ENCODE measurements around the gene NTM. TPM values are rescaled to one million over a fixed set of nuclear protein-coding genes. Genes with fewer than 3 reads are reported as not detected.

Gene NTM
- total and polyA plus RNA-seq, 2 donors (not counting 1 experiment from before 2014, with no cell fraction given): 12.3 to 28.6 TPM

DNA sequence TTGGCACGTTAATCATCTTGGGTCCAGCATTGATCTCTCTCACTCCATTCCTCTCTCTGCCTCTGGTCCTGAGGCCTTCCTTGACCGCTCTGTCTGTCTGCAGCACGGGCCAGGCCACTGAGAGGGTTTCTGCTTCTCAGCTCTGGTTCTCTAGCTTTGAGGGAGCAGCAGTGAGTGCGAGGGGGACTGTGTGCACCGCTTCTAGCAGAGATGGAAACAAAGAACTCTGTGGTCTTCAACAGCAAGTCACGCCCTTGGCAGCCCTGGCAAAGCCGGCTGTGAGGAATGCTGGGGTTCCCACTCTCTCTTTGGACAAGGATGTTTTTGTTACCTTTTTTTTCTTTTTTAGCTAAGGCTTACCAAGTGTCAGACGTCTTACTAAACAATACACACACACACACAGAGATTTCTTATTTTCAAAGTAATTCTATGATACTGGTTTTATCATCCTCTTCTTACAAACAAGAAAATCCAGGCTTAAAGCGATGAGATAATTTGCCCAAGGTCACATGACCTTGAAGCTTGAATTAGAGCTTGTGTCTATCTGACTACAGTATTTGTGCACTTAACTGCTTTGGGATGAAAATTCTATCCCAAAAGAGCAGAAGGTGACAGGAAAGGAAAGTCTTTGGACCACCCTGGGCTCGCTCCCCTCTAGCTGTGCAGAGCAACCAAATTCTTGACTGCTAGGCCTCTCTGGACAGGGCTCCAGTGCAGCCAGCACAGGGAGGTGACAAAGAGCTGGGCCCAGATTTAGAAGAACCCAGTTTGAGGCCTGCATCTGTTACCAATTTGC, 293.2 kb downstream of the NTM start:
- H3K36me3 ChIP-seq (ENCODE audit: control insufficient read depth, insufficient read depth, low read length): no peaks in the 10 kb centered on the region
- no peak overlapping the region for H3K27ac ChIP-seq (ENCODE audit: insufficient read depth, low read length)
- H3K4me1 ChIP-seq (ENCODE audit: control insufficient read depth, extremely low read depth, insufficient read depth, low read length): no peaks in the 10 kb centered on the region
- no peaks in the 10 kb centered on the region for H4K20me1 ChIP-seq (ENCODE audit: control insufficient read depth, extremely low read depth, insufficient read depth, low read length)
- no peak overlapping the region for H3K4me2 ChIP-seq (ENCODE audit: extremely low read depth, insufficient read depth, low read length)
- no peaks in the 10 kb centered on the region for H3K27me3 ChIP-seq (ENCODE audit: control insufficient read depth, insufficient read depth, low read length)
- H2AFZ ChIP-seq (ENCODE audit: low read length): no peak overlapping the region
- no peak for TF ChIP-seq EZH2 (IDR thresholded peaks at IDR 0.05; ENCODE audit: low read length, missing control alignments)
- TF ChIP-seq, protein P1, sequence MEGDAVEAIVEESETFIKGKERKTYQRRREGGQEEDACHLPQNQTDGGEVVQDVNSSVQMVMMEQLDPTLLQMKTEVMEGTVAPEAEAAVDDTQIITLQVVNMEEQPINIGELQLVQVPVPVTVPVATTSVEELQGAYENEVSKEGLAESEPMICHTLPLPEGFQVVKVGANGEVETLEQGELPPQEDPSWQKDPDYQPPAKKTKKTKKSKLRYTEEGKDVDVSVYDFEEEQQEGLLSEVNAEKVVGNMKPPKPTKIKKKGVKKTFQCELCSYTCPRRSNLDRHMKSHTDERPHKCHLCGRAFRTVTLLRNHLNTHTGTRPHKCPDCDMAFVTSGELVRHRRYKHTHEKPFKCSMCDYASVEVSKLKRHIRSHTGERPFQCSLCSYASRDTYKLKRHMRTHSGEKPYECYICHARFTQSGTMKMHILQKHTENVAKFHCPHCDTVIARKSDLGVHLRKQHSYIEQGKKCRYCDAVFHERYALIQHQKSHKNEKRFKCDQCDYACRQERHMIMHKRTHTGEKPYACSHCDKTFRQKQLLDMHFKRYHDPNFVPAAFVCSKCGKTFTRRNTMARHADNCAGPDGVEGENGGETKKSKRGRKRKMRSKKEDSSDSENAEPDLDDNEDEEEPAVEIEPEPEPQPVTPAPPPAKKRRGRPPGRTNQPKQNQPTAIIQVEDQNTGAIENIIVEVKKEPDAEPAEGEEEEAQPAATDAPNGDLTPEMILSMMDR (conservative IDR thresholded peaks at IDR 0.05 in 1 of 2, IDR thresholded peaks at IDR 0.05 in 1 of 2; ENCODE audit: low read depth in 1 of 2, low read length in 2 of 2): no peak
- no peak overlapping the region for H3K4me3 ChIP-seq (replicated peaks in 1 of 4; ENCODE audit: control extremely low read depth in 1 of 4, insufficient read depth in 1 of 4, low read depth in 3 of 4, low read length in 4 of 4)
- no peak overlapping the region for H3K9ac ChIP-seq (ENCODE audit: insufficient read depth, low read length)
- no peak for DNase-seq (ENCODE audit: low read depth in 2 of 2)
- no peaks in the 10 kb centered on the region for H3K79me2 ChIP-seq (ENCODE audit: control insufficient read depth, insufficient read depth, low read length)
- no peaks in the 10 kb centered on the region for H3K9me3 ChIP-seq (ENCODE audit: control insufficient read depth, insufficient read depth, low read depth, low read length)

DNA sequence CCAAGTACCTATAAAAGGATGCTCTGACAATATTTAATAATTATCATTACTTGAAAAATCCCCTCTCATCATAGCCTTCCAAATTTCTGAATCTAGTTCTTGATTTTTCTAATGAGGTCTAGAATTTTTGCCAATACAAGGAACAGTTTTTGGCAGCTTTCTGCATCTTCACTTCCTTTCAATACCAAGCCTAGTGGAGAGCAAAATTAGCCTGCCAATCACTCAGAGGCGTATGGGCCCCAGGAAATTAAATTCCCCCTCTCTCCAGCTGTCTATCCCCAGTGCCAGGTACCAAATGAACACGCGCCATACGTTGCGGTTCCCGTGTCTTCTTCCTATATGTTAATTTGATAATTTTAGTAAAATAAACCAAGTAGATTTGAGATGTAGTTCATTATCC, 293.9 kb downstream of the NTM start:
- Histone ChIP-seq H3K4me2 (ENCODE audit: extremely low read depth, insufficient read depth, low read length) (no peak overlapping the region), H3K9ac (ENCODE audit: insufficient read depth, low read length) (no peak overlapping the region), H3K4me3 (replicated peaks in 1 of 4; ENCODE audit: control extremely low read depth in 1 of 4, insufficient read depth in 1 of 4, low read depth in 3 of 4, low read length in 4 of 4) (no peak overlapping the region), H3K36me3 (ENCODE audit: control insufficient read depth, insufficient read depth, low read length) (no peaks in the 10 kb centered on the region), H3K27ac (ENCODE audit: insufficient read depth, low read length) (no peak overlapping the region), H3K4me1 (ENCODE audit: control insufficient read depth, extremely low read depth, insufficient read depth, low read length) (no peaks in the 10 kb centered on the region), H4K20me1 (ENCODE audit: control insufficient read depth, extremely low read depth, insufficient read depth, low read length) (no peaks in the 10 kb centered on the region), H3K79me2 (ENCODE audit: control insufficient read depth, insufficient read depth, low read length) (no peaks in the 10 kb centered on the region), H2AFZ (ENCODE audit: low read length) (no peak overlapping the region), H3K9me3 (ENCODE audit: control insufficient read depth, insufficient read depth, low read depth, low read length) (no peaks in the 10 kb centered on the region), H3K27me3 (ENCODE audit: control insufficient read depth, insufficient read depth, low read length) (no peaks in the 10 kb centered on the region)
- no peak for TF ChIP-seq EZH2 (IDR thresholded peaks at IDR 0.05; ENCODE audit: low read length, missing control alignments)
- TF ChIP-seq, protein P1 (conservative IDR thresholded peaks at IDR 0.05 in 1 of 2, IDR thresholded peaks at IDR 0.05 in 1 of 2; ENCODE audit: low read depth in 1 of 2, low read length in 2 of 2): no peak
- DNase-seq (ENCODE audit: low read depth in 2 of 2): no peak

DNA sequence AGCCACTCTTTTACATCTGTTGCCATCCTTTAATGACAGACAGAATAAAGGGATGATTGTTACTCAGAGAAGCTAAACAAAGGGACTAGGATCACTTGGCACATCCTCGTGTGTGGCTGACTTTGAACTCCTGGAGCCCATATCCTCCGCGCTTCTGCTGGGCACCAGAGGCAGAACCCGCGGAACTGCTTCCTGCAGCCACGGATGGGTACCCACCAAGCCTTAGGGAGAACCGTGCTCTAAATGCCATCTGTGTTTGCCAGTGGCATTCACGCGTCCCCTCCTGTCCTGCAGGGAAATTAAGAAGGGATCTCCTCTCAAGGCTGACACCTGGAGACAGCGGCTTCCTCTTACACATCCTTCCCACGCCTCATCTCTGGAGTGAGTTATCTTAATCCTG, 294.4 kb downstream of the NTM start:
- no peaks in the 10 kb centered on the region for H3K36me3 ChIP-seq (ENCODE audit: control insufficient read depth, insufficient read depth, low read length)
- TF ChIP-seq, protein P1 (conservative IDR thresholded peaks at IDR 0.05 in 1 of 2, IDR thresholded peaks at IDR 0.05 in 1 of 2; ENCODE audit: low read depth in 1 of 2, low read length in 2 of 2): no peak
- TF ChIP-seq EZH2 (IDR thresholded peaks at IDR 0.05; ENCODE audit: low read length, missing control alignments): no peak
- H3K4me1 ChIP-seq (ENCODE audit: control insufficient read depth, extremely low read depth, insufficient read depth, low read length): no peaks in the 10 kb centered on the region
- no peaks in the 10 kb centered on the region for H3K27me3 ChIP-seq (ENCODE audit: control insufficient read depth, insufficient read depth, low read length)
- no peaks in the 10 kb centered on the region for H3K9me3 ChIP-seq (ENCODE audit: control insufficient read depth, insufficient read depth, low read depth, low read length)
- H3K27ac ChIP-seq (ENCODE audit: insufficient read depth, low read length): no peak overlapping the region
- H2AFZ ChIP-seq (ENCODE audit: low read length): no peak overlapping the region
- H3K9ac ChIP-seq (ENCODE audit: insufficient read depth, low read length): no peak overlapping the region
- H3K4me3 ChIP-seq (replicated peaks in 1 of 4; ENCODE audit: control extremely low read depth in 1 of 4, insufficient read depth in 1 of 4, low read depth in 3 of 4, low read length in 4 of 4): no peak overlapping the region
- no peaks in the 10 kb centered on the region for H4K20me1 ChIP-seq (ENCODE audit: control insufficient read depth, extremely low read depth, insufficient read depth, low read length)
- H3K4me2 ChIP-seq (ENCODE audit: extremely low read depth, insufficient read depth, low read length): no peak overlapping the region
- H3K79me2 ChIP-seq (ENCODE audit: control insufficient read depth, insufficient read depth, low read length): no peaks in the 10 kb centered on the region
- DNase-seq (ENCODE audit: low read depth in 2 of 2): no peak
